Gastrocnemius medialis (tissue), 4 donors: Measurements from ENCODE around the gene PPP4R3B.

ENCODE experiments used
- POLR2A ChIP-seq, 2 donors: fragments of 450-650 bp; IDR thresholded peaks; one replicate each; pipeline ENCODE4 v1.6.1; 2017; ENCODE audit warnings: antibody characterized with exemption in 2 of 2, mild to moderate bottlenecking in 2 of 2, moderate library complexity in 2 of 2
- TF ChIP-seq, protein P1 (sequence below), 5 experiments: fragments of 450-650 bp in 3 of 5; fragments of 200-600 bp in 2 of 5; sonication (generic) in 2 of 5; IDR thresholded peaks in 4 of 5; conservative IDR thresholded peaks in 1 of 5; 1 replicate in 4 of 5; 2 replicates in 1 of 5; pipeline ENCODE4 v1.5.1; 2016 to 2019; ENCODE audit warnings: antibody characterized with exemption in 5 of 5, mild to moderate bottlenecking in 3 of 5, moderate library complexity in 3 of 5

DNA sequence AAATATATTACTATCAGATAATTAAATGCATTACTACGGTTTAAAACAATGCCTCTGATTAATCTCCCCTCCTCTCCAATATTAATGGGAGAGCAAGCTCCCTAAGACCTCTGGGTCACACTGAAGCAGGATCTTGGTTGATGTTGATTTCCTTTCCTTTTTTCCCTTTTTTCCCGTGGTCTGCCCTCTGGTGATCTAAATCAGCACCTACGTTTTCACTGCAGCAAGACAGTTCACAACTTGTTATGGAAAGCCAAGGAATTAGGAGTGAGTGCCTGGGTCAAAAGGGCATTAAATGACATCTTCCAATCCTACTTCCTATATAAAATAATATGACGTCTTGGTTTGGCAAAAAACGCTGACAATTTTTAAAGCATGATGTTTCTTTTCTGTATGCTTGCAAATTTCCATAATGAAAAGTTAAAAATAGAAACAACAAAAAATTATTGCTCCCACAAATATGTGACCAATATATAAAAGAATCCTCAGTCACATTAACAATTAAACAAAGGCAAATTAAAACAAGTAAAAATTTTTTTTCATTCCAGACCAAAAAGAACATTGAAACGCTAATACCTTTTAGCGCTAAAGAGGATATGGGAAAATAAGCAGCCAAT lies 105.8 kb downstream of the PPP4R3B start:
- TF ChIP-seq, protein P1, sequence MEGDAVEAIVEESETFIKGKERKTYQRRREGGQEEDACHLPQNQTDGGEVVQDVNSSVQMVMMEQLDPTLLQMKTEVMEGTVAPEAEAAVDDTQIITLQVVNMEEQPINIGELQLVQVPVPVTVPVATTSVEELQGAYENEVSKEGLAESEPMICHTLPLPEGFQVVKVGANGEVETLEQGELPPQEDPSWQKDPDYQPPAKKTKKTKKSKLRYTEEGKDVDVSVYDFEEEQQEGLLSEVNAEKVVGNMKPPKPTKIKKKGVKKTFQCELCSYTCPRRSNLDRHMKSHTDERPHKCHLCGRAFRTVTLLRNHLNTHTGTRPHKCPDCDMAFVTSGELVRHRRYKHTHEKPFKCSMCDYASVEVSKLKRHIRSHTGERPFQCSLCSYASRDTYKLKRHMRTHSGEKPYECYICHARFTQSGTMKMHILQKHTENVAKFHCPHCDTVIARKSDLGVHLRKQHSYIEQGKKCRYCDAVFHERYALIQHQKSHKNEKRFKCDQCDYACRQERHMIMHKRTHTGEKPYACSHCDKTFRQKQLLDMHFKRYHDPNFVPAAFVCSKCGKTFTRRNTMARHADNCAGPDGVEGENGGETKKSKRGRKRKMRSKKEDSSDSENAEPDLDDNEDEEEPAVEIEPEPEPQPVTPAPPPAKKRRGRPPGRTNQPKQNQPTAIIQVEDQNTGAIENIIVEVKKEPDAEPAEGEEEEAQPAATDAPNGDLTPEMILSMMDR (IDR thresholded peaks at IDR 0.05 in 4 of 5, conservative IDR thresholded peaks at IDR 0.05 in 1 of 5), result no peak
- no peak for TF ChIP-seq POLR2A (IDR thresholded peaks at IDR 0.05)
